IMR-90 (cell line): ENCODE measurements around the gene FAM219A. TPM values are rescaled to one million over a fixed set of nuclear protein-coding genes. Genes with fewer than 3 reads are reported as not detected.

Experiments used
- ATAC-seq: fragments of 200-7000 bp; cut with Tn5 transposase; 2 replicates; pipeline ENCODE4 v1.9.1; 2020; ENCODE audit warnings: low read depth, mild to moderate bottlenecking, moderate library complexity
- BruUV-seq: library from RNA; stranded (reverse); fragments of 400-500 nt; replicated peaks from 2 replicates; lab custom pipeline; 2021; lab: Mats Ljungman, UMichigan
- CTCF ChIA-PET: fragments of 300-600 bp; formaldehyde crosslinking; extraction: SDS; loops from one replicate; lab custom pipeline; 2021; ENCODE audit warnings: antibody characterized with exemption; lab: Yijun Ruan, JAX
- POLR2A ChIA-PET: fragments of 300-600 bp; sonication (Branson Sonifier 250); formaldehyde crosslinking; loops from one replicate; lab custom pipeline; 2022; ENCODE audit warnings: antibody characterized with exemption; ENCODE audit not compliant: unreplicated experiment; lab: Charles Lee
- DNase-seq: peaks from one replicate; pipeline ENCODE4 v3.0.0; 2013
- H2AFZ ChIP-seq: replicated peaks from 2 replicates; pipeline ENCODE3; 2013; ENCODE audit warnings: low read length, mild to moderate bottlenecking; ENCODE audit not compliant: poor library complexity
- H2AK5ac ChIP-seq: 2 replicates; pipeline ENCODE4 v1.6.1; 2013; ENCODE audit warnings: low read depth, low read length, inconsistent platforms
- H2AK9ac ChIP-seq: replicated peaks from 2 replicates; pipeline ENCODE3; 2013; ENCODE audit warnings: mild to moderate bottlenecking, low read depth, low read length, moderate library complexity; ENCODE audit not compliant: poor library complexity
- H2BK120ac ChIP-seq: 2 replicates; pipeline ENCODE4 v1.6.1; 2013; ENCODE audit warnings: low read depth, low read length, inconsistent platforms
- H2BK15ac ChIP-seq: 3 replicates; pipeline ENCODE4 v1.6.1; 2013; ENCODE audit warnings: low read depth, low read length, inconsistent platforms
- H2BK20ac ChIP-seq: 2 replicates; pipeline ENCODE4 v1.6.1; 2013; ENCODE audit warnings: low read depth, mild to moderate bottlenecking, inconsistent platforms, low read length, moderate library complexity
- H2BK5ac ChIP-seq: 2 replicates; pipeline ENCODE4 v1.6.1; 2013; ENCODE audit warnings: mild to moderate bottlenecking, low read depth, low read length, inconsistent platforms; ENCODE audit not compliant: poor library complexity, severe bottlenecking
- H3K14ac ChIP-seq: replicated peaks from 2 replicates; pipeline ENCODE4 v1.6.1; 2013; ENCODE audit warnings: low read depth, low read length, inconsistent platforms
- H3K18ac ChIP-seq: 2 replicates; pipeline ENCODE4 v1.6.1; 2013; ENCODE audit warnings: low read depth, low read length, control low read depth
- H3K23ac ChIP-seq: 2 replicates; pipeline ENCODE4 v1.6.1; 2013; ENCODE audit warnings: low read depth, low read length, inconsistent platforms
- H3K27ac ChIP-seq: 2 replicates; pipeline ENCODE4 v1.5.1; 2013; ENCODE audit warnings: mild to moderate bottlenecking, control low read depth, low read length; ENCODE audit not compliant: insufficient read depth
- H3K27me3 ChIP-seq: 2 replicates; pipeline ENCODE4 v1.6.1; 2013; ENCODE audit warnings: low read length; ENCODE audit not compliant: control insufficient read depth, insufficient read depth
- H3K36me3 ChIP-seq: 2 replicates; pipeline ENCODE4 v1.6.1; 2013; ENCODE audit warnings: low read length, mixed read lengths; ENCODE audit not compliant: control insufficient read depth, insufficient read depth
- H3K4ac ChIP-seq: 2 replicates; pipeline ENCODE4 v1.6.1; 2013; ENCODE audit warnings: low read depth, low read length, inconsistent platforms
- H3K4me1 ChIP-seq: 2 replicates; pipeline ENCODE4 v1.6.1; 2013; ENCODE audit warnings: low read length, mixed read lengths; ENCODE audit not compliant: control insufficient read depth, insufficient read depth
- H3K4me2 ChIP-seq: 2 replicates; pipeline ENCODE4 v1.6.1; 2013; ENCODE audit warnings: low read depth, mild to moderate bottlenecking, control low read depth, low read length, moderate library complexity
- H3K4me3 ChIP-seq: 2 replicates; pipeline ENCODE4 v1.5.1; 2013; ENCODE audit warnings: low read depth, mild to moderate bottlenecking, control low read depth, low read length, moderate library complexity; ENCODE audit not compliant: insufficient read depth
- H3K56ac ChIP-seq: 2 replicates; pipeline ENCODE4 v1.6.1; 2013; ENCODE audit warnings: low read length, inconsistent platforms; ENCODE audit not compliant: insufficient read depth; ENCODE audit errors: extremely low read depth
- H3K79me1 ChIP-seq, 2 experiments: 2 replicates each; pipeline ENCODE4 v1.6.1; 2013; ENCODE audit warnings: low read length in 2 of 2, inconsistent platforms in 1 of 2, low read depth in 1 of 2
- H3K9ac ChIP-seq: 2 replicates; pipeline ENCODE4 v1.6.1; 2013; ENCODE audit warnings: low read depth, low read length, control low read depth
- H3K9me1 ChIP-seq: 2 replicates; pipeline ENCODE4 v1.6.1; 2013; ENCODE audit warnings: low read length, inconsistent platforms; ENCODE audit not compliant: insufficient read depth
- H3K9me3 ChIP-seq: 2 replicates; pipeline ENCODE4 v1.6.1; 2013; ENCODE audit warnings: low read length; ENCODE audit not compliant: control insufficient read depth, insufficient read depth
- H4K20me1 ChIP-seq: 2 replicates; pipeline ENCODE4 v1.6.1; 2013; ENCODE audit warnings: low read length, inconsistent platforms; ENCODE audit not compliant: insufficient read depth
- H4K5ac ChIP-seq: 2 replicates; pipeline ENCODE4 v1.6.1; 2013; ENCODE audit warnings: mild to moderate bottlenecking, low read depth, low read length, control low read depth
- H4K8ac ChIP-seq, 2 experiments: 2 replicates each; pipeline ENCODE4 v1.6.1; 2013; ENCODE audit warnings: low read depth in 2 of 2, low read length in 2 of 2, control low read depth in 1 of 2, inconsistent platforms in 1 of 2
- H4K91ac ChIP-seq: 2 replicates; pipeline ENCODE4 v1.6.1; 2013; ENCODE audit warnings: low read depth, low read length, inconsistent platforms; ENCODE audit not compliant: insufficient read depth
- CEBPB ChIP-seq: IDR thresholded peaks from 2 replicates; pipeline ENCODE4 v1.6.1; 2012; ENCODE audit warnings: low read depth, low read length, improper control_type of control experiment
- CHD1 ChIP-seq: IDR thresholded peaks from 2 replicates; pipeline ENCODE4 v1.6.1; 2012; ENCODE audit warnings: low read depth, low read length, improper control_type of control experiment
- FOS ChIP-seq: fragments of 150-350 bp; IDR thresholded peaks from 2 replicates; pipeline ENCODE4 v1.6.1; 2016; ENCODE audit warnings: low read depth, low read length
- MAFK ChIP-seq: IDR thresholded peaks from 2 replicates; pipeline ENCODE4 v1.6.1; 2012; ENCODE audit warnings: low read depth, low read length, improper control_type of control experiment
- MAZ ChIP-seq: IDR thresholded peaks from 2 replicates; pipeline ENCODE4 v1.6.1; 2012; ENCODE audit warnings: low read depth, mild to moderate bottlenecking, low read length, improper control_type of control experiment, moderate library complexity, borderline replicate concordance
- MXI1 ChIP-seq: IDR thresholded peaks from 2 replicates; pipeline ENCODE4 v1.6.1; 2012; ENCODE audit warnings: low read depth, mild to moderate bottlenecking, low read length, moderate library complexity, borderline replicate concordance
- NFE2L2 ChIP-seq: fragments of 150-350 bp; IDR thresholded peaks from 2 replicates; pipeline ENCODE4 v1.6.1; 2016; ENCODE audit warnings: low read depth, mild to moderate bottlenecking, low read length
- POLR2A ChIP-seq: IDR thresholded peaks from 2 replicates; pipeline ENCODE4 v1.6.1; 2012; ENCODE audit warnings: mild to moderate bottlenecking, low read depth, low read length
- RAD21 ChIP-seq: IDR thresholded peaks from 2 replicates; pipeline ENCODE4 v1.6.1; 2012; ENCODE audit warnings: low read length, improper control_type of control experiment
- RFX5 ChIP-seq: IDR thresholded peaks from 2 replicates; pipeline ENCODE4 v1.8.0; 2012; ENCODE audit warnings: low read depth, mild to moderate bottlenecking, low read length, moderate library complexity
- SMC3 ChIP-seq: fragments of 150-350 bp; IDR thresholded peaks from 2 replicates; pipeline ENCODE4 v1.6.1; 2016; ENCODE audit warnings: low read depth, mild to moderate bottlenecking, antibody characterized with exemption, low read length, moderate library complexity
- WGBS, 2 experiments: methylation state at CpG; one replicate each; pipeline versions ENCODE4 v1.1.5 to v1.1.7; 2013; ENCODE audit warnings: missing lambda C conversion rate in 2 of 2; ENCODE audit not compliant: insufficient read length in 1 of 2; ENCODE audit errors: extremely low coverage in 2 of 2; 5-methylcytosine and 5-hydroxymethylcytosine counted together
- dilution Hi-C: fragments of 300-500 bp; cut with HindIII; formaldehyde crosslinking; loops from one replicate; pipeline ENCODE4 v1.14.3; 2018; ENCODE audit warnings: low sequenced_read_pairs; ENCODE audit not compliant: unreplicated experiment
- in situ Hi-C: fragments of 300-500 bp; cut with MboI; formaldehyde crosslinking; loops from 3 replicates; pipeline ENCODE4 v1.14.3; 2019; ENCODE audit warnings: low sequenced_read_pairs, inconsistent platforms, mixed read lengths
- intact Hi-C: fragments of 100-400 bp; cut with micrococcal nuclease; formaldehyde crosslinking; loops from 2 replicates; pipeline ENCODE4 v1.10.0; 2022
- polyA plus RNA-seq, 3 experiments: library from polyadenylated mRNA; depleted of rRNA; stranded (reverse); fragments of >200 nt; gene quantifications; 2 replicates each; pipeline ENCODE4 v1.2.3, GENCODE V29; 2012; ENCODE audit warnings: low replicate concordance in 1 of 3
- total RNA-seq: library from RNA; depleted of rRNA; stranded (reverse); fragments of >200 nt; gene quantifications from 2 replicates; pipeline ENCODE4 v1.2.3, GENCODE V29; 2012
- TF ChIP-seq, protein P1 (sequence below): conservative IDR thresholded peaks from 2 replicates; pipeline ENCODE4 v1.5.1; 2012; ENCODE audit warnings: mild to moderate bottlenecking, low read depth, low read length, improper control_type of control experiment
- TF ChIP-seq, protein P2 (sequence below): fragments of 150-350 bp; IDR thresholded peaks from 2 replicates; pipeline ENCODE4 v1.6.1; 2016; ENCODE audit warnings: low read depth, mild to moderate bottlenecking, low read length, moderate library complexity, borderline replicate concordance
- TF ChIP-seq, protein P3 (sequence below): fragments of 150-350 bp; IDR thresholded peaks from 2 replicates; pipeline ENCODE4 v1.6.1; 2017; ENCODE audit warnings: mild to moderate bottlenecking, antibody characterized with exemption, low read length, low read depth

The FAM219A gene
- total and polyA plus RNA-seq, 2 of the 4 experiments (the other 2 are of a cell fraction), result 4.8 to 20.8 TPM

GRCh38 chr9:34370335-34370969, 87.9 kb downstream of the FAM219A start:
- H3K9ac ChIP-seq, result no peak overlapping the region
- peak overlapping the region; percentile 79; the same call in 1 of the 2 replicates for H3K4me2 ChIP-seq
- H3K14ac ChIP-seq, result no peak overlapping the region; the same call in 1 of the 2 replicates
- no peak overlapping the region for H2BK15ac ChIP-seq
- dilution Hi-C loops (no loop called here), intact Hi-C loops (no loop called here), in situ Hi-C loops (no loop called here)
- H2BK20ac ChIP-seq, result no peak overlapping the region
- no peak overlapping the region; the same call in 1 of the 2 replicates for H3K4me3 ChIP-seq
- H4K5ac ChIP-seq, result no peak overlapping the region
- no peak overlapping the region for H3K18ac ChIP-seq
- H3K9me1 ChIP-seq, result no peaks in the 10 kb centered on the region
- no peak overlapping the region for H2BK120ac ChIP-seq
- H2BK5ac ChIP-seq, result no peak overlapping the region
- CTCF ChIA-PET, result no interaction called here
- peaks cover 12% of the 10 kb centered on the region; the same call in 1 of the 2 replicates for H3K9me3 ChIP-seq
- no peak overlapping the region for H2AK9ac ChIP-seq
- WGBS, 2 experiments, result 40% methylated on average over 20 of the region's 23 CpGs; no CpG with 5 or more reads in 1 of the 2 experiments
- TF ChIP-seq NFE2L2, result no peak
- no peak for TF ChIP-seq MAFK
- TF ChIP-seq POLR2A, result no peak
- TF ChIP-seq, protein P1, sequence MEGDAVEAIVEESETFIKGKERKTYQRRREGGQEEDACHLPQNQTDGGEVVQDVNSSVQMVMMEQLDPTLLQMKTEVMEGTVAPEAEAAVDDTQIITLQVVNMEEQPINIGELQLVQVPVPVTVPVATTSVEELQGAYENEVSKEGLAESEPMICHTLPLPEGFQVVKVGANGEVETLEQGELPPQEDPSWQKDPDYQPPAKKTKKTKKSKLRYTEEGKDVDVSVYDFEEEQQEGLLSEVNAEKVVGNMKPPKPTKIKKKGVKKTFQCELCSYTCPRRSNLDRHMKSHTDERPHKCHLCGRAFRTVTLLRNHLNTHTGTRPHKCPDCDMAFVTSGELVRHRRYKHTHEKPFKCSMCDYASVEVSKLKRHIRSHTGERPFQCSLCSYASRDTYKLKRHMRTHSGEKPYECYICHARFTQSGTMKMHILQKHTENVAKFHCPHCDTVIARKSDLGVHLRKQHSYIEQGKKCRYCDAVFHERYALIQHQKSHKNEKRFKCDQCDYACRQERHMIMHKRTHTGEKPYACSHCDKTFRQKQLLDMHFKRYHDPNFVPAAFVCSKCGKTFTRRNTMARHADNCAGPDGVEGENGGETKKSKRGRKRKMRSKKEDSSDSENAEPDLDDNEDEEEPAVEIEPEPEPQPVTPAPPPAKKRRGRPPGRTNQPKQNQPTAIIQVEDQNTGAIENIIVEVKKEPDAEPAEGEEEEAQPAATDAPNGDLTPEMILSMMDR, result no peak
- TF ChIP-seq, protein P2, sequence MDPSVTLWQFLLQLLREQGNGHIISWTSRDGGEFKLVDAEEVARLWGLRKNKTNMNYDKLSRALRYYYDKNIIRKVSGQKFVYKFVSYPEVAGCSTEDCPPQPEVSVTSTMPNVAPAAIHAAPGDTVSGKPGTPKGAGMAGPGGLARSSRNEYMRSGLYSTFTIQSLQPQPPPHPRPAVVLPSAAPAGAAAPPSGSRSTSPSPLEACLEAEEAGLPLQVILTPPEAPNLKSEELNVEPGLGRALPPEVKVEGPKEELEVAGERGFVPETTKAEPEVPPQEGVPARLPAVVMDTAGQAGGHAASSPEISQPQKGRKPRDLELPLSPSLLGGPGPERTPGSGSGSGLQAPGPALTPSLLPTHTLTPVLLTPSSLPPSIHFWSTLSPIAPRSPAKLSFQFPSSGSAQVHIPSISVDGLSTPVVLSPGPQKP, result no peak
- TF ChIP-seq, protein P3, sequence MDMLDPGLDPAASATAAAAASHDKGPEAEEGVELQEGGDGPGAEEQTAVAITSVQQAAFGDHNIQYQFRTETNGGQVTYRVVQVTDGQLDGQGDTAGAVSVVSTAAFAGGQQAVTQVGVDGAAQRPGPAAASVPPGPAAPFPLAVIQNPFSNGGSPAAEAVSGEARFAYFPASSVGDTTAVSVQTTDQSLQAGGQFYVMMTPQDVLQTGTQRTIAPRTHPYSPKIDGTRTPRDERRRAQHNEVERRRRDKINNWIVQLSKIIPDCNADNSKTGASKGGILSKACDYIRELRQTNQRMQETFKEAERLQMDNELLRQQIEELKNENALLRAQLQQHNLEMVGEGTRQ, result no peak
- TF ChIP-seq RFX5, result no peak
- no peak for TF ChIP-seq MAZ
- TF ChIP-seq CHD1, result no peak
- no peak for TF ChIP-seq MXI1
- no peak for TF ChIP-seq SMC3
- TF ChIP-seq CEBPB, result no peak
- TF ChIP-seq FOS, result no peak
- TF ChIP-seq RAD21, result no peak
- H3K56ac ChIP-seq, result no peak overlapping the region
- no peak for ATAC-seq
- no peak overlapping the region for H3K4ac ChIP-seq
- H4K20me1 ChIP-seq, result no peaks in the 10 kb centered on the region
- no peak overlapping the region for H4K8ac ChIP-seq
- no peak overlapping the region for H3K23ac ChIP-seq
- POLR2A ChIA-PET, result no interaction called here
- H3K27ac ChIP-seq, result no peak overlapping the region
- no peaks in the 10 kb centered on the region for H3K4me1 ChIP-seq
- H3K79me1 ChIP-seq, result no peaks in the 10 kb centered on the region
- H2AFZ ChIP-seq, result peak overlapping the region; percentile 85
- no peak for DNase-seq
- H4K91ac ChIP-seq, result no peak overlapping the region
- peaks cover 3% of the 10 kb centered on the region; the same call in 1 of the 2 replicates for H3K36me3 ChIP-seq
- no peak overlapping the region for H2AK5ac ChIP-seq
- H3K27me3 ChIP-seq, result peaks cover 24% of the 10 kb centered on the region; the same call in 1 of the 2 replicates
- BruUV-seq, result no TSS peak
